ENCODE measurements around the gene CNGB1.
"Not testable (repeated sequence)": the region's sequence is repeated elsewhere in the genome, so short reads cannot be mapped to it uniquely, and the experiment has no call there.

The CNGB1 gene

DNA sequence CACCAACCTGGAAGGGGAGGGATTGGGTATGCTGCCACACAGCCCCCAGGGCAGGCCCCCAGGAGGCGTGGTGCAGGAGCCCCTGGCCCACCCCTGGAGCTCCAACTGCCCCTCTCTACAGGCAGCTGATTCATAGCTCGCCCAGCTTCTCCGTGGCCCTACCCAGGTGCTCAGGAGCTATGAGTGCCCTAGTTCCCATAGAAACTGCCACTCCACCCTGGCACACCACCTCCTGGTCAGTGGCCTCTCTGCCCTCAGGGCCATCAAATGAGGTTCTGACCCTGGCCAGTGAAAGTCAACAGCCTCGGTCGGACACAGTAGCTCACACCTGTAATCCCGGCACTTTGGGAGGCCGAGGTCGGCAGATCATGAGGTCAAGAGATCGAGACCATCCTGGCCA lies 18.0 kb downstream of the CNGB1 start:
- DNase-seq (ENCODE audit: low read depth) = no peak

DNA sequence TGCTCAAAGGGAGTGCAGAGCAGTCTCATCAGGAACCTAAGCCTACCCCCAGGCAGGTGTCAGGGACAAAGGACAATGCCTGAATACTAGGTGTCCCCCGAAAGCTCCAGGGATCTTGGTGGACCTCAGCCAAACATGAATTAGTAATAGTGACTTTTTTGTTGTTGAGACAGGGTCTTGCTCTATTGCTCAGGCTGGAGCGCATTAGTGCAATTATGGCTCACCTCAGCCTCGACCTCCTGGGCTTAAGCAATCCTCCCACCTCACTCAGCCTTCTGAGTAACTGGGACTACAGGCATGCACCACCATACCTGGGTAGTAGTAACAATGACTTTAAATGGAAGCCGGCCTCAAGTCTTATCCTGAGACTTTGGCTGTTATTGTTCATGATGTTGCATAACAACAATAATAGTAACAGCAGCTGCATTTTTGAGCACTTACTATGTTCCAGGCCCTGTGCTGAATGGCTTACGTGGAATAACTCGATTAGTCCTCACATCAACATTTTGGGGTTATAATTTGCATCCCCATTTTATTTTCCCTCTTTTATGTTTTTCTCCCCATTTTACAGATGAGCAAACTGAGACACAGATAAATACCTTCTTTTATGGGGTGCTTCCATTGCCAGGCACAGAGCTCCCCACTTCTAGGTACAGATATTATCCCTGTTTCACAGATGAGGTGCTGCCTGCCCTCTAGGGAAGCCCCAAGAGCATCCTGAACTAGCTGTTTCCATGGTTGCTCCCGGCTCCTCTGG lies 19.5 kb downstream of the CNGB1 start:
- no peak for DNase-seq (ENCODE audit: low read depth)

DNA sequence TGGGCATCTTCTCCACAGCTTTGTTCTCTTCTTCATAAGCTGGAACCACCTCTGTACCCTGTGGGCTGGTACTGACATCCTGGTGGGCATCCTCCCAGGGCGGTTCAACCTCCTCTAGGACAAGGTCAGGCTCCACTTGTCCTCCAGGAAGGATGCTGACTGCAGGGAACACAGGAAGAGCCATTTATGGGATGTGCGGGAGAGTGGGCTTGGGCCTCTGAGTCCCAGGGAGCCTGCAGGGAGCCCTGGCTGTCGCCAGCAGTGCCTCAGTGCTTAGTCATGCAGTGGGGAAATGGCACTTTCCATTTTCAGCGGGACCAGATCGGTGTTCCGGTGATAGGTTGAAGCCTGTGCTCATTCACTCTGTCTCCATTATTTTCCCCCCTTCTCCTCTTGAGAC lies 20.5 kb downstream of the CNGB1 start:
- no peak for DNase-seq (ENCODE audit: low read depth)

DNA sequence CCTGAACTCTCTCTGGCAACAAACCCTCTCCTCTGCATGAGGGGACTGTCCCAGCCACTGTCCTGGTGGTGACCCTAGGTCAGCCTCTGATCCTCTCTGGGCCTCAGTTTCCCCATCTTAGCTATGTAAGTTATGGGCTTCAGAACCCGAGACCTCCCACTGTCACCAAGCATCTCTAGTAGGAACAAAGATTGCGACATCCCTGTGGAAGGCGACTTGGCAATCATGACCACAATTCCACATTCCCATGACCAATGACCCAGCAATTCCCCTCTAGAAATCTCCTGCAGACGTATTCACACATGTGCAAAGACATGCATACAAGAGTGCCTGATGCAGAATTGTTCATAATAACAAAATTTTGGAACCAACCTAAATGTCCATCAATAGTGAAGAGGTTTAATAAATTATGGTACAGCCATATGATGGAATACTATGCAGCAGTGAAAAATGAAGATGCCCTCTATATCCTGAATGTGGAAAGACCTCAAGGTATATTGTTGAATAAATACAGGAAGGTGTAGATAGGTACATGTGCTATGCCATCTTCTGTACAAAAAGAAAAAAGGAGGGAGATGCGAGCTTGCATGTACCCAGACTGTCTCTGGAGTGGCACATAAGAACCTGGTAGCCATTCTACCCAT lies 21.2 kb downstream of the CNGB1 start:
- DNase-seq (ENCODE audit: low read depth) = no peak

DNA sequence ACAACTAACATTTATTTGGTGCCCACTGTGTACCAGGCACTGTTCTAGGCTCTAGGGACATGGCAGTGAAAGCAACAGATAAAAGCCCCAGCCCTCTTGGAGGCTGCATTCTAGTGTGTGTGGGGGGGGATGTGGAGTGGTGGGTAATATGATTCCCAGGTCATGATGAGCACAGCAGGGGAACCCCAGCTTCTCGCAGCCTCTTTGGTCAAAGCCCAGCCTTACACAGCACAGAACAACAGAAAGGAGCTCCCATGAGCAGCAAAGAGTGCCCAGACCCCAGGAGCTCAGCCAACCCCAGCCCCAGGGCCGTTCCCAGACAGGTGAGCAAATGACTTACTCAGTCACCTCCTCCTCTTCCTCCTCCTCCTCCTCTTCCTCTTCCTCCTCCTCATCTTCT lies 21.9 kb downstream of the CNGB1 start:
- DNase-seq (ENCODE audit: low read depth) = no peak

DNA sequence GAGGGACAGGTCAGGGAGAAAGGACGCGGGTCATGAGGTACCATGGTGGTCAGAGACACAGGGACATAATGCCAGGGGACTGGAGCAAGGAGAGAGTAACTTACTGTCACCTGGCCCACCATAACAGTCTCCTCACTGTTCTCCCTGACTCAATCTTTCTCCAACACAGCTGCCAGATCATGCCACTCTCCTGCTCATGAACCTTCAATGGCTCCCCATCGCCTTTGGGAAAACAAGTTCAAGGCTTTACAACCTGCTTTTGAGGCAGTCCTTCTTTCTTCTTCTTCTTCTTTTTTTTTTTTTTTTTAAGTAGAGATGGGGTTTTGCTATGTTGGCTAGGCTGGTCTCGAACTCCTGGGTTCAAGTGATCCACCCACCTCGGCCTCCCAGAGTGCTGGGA lies 22.9 kb downstream of the CNGB1 start:
- no peak for DNase-seq (ENCODE audit: low read depth)

DNA sequence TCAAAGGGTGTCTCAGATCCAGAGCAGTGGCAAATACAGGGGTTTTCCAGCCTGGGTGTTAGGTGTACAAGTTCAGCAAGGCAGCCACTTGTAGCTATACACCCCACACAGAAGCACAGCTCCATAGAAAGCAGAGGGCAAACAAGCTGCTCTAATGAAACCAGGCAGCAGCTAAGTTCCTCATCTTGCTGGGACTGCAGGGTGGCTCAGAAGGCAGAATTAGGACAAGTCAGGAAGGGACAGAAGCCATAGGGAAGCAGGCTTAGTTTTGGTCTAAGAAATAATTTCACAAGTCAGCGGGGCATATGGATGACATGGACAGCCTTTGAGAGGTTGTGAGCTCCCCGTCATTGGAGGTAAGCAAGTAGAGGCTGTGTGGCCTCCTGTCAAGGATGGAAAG lies 23.7 kb downstream of the CNGB1 start:
- DNase-seq (ENCODE audit: low read depth) = no peak

DNA sequence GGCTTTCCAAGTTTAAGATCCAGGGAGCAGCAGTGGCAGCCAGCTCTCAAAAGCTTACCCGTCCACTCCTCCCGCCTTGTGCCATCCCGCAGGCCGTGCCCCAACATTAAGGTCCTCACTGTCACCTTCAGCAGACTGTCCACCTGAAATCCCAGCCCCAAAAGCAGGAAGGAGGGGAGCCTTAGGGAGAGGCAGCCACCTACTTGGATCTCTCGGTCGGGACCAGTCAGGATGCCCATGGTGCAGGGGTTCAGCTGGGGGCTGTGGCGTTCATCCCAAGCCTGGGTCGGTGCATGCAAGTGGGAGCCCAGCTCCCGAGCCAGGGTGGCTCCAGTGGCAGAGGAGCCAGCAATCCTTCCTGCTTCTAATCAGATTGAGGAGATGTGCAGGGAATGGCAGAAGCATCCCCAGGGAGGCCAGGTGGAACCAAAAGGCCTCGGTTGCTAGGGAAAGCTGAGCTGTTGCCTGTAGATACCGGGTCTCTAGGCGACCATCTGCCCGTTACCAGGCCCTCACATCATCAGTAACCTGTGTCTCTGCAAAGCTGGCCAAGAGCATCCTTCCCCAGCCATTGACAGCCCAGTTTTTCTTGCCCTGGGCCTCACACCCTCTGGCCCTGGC lies 24.6 kb downstream of the CNGB1 start:
- DNase-seq (ENCODE audit: low read depth) = no peak

DNA sequence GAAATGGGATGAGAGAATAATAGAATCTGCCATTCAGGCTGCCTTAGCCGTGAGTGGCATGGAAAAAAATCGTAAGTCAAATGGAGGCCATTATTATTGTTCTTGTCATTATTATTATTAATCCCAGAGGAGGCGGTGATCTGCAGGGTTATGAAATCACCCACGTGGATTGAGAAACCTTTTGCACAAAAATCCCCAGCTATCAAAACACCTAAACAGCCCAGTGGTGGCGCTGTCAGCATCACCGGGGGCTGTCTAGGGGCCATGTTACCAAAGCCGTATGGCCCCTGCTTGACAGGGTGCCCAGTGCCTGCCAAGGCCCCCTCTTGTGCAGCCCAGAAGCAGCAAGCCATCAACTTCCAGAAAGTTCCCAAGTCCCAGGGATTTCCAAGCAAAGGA lies 25.2 kb downstream of the CNGB1 start:
- DNase-seq (ENCODE audit: low read depth) = no peak

DNA sequence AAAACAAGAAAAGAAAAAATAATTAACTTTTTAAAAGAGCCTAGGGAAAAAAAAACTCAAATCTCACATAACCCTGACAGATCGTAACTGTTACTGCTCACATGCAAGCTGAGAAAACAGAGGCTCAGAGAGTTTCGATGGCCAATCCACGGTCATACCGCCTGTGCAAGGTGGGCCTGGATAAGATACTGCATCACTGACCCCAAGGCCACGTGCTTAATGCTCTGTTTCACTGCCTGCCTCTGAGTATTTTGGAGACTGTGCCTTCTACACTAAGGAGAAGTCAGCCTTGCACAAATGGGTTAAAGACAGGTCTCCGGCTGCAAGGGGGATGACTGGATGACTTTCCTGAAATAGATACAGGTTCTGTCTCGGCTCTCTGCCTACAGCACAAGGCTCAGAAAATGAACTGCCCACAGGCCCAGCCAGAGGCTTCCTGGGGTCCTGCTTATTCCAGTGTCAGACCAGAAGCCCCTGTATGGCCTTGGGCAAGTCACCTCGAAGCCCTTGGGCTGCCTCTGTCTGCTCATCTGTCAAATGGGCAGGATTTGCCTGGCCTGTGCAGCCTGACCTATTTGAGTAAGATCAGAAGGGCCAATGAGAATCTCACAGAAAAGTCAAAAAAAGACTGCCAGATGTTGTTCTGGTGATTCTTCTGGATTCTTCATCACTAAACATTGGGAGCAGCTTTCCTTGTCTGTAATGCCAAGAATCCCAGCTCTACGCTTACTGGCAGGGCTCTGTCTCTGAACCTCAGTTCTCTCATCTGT lies 25.8 kb downstream of the CNGB1 start:
- DNase-seq (ENCODE audit: low read depth) = no peak

DNA sequence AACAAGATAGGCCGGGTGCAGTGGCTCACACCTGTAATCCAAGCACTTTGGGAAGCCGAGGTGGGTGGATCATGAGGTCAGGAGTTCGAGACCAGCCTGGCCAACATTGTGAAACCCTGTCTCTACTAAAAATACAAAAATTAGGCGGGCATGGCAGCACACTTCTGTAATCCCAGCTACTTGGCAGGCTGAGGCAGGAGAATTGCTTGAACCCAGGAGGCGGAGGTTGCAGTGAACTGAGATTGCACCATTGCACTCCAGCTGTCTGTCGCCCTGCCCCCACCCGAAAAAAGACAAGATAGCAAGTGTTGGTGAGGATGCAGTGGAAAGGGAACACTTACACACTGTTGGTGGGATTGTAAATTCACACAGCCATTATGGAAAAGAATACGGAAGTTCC lies 27.5 kb downstream of the CNGB1 start:
- DNase-seq (ENCODE audit: low read depth) = not testable (repeated sequence)

DNA sequence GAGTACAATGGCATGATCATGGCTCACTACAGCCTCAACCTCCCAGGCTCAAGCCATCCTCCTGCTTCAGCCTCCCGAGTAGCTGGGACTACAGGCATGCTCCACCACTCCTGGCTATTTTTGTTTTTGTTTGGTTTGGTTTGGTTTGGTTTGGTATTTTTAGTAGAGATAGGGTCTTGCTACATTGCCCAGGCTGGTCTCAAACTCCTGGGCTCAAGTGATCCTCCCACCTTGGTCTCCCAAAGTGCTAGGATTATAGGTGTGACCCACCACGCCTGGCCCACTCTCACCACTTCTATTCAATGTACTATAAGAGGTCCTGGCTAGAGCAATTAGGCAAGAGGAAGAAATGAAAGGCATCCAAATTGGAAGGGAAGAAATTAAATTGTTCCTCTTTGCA lies 29.0 kb downstream of the CNGB1 start:
- not testable (repeated sequence) for DNase-seq (ENCODE audit: low read depth)

DNA sequence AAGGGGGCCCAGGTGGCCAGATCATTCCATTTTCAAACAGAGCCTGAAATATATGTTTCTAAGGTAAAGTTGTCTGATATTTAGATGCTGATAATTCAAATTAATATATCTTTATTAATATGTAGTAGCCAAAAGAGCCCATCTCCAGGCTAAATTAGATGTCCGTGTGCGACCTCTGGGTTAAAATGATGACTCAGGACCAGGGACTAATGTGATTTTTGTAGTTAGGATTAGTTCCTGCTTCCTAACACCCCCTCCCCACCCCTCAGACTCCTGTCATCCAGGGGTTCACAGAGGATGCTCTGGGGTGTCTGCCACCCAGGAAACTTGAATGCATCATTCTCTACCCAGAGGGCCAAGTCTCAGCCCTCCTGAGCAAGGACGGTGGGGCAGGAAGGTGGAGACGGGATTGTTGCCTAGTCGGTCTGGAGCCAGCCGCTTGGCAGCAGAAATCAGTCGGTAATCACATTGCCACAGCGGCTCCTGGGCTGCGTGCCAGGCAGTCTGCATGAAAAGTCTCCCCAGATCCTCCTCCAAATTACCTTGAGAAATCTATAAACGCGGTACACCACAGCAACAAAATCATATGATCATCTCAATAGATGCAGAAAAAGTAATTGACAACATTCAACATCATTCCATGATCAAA lies 29.8 kb downstream of the CNGB1 start:
- no peak for DNase-seq (ENCODE audit: low read depth)

DNA sequence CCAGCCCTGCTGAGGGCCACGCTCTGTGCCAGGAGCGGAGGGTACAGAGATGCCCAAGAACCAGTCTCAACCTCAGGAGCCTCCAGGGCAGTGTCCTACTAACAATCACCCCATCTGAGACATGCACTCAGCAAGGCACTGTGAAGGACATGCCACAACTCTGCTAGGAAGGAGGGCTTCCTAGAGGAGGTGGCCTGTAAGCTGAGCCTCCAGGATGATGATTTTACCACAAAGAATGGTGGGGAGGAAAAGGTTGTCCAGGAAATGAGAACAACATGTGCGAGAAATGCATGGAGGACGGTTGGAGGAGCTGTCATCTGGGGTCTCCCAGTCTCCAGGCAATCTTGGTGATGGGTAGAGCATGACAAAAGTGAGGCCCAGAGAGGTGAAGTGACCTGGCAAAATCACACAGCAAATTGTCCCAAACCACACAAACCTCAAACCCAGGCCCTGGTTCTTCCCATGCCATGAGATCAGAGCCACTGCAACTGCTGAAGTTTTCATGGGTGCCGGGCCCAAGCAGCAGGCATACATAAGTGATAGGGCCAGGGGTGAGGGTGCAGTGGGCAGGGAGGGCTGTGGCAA lies 30.5 kb downstream of the CNGB1 start:
- no peak for DNase-seq (ENCODE audit: low read depth)

DNA sequence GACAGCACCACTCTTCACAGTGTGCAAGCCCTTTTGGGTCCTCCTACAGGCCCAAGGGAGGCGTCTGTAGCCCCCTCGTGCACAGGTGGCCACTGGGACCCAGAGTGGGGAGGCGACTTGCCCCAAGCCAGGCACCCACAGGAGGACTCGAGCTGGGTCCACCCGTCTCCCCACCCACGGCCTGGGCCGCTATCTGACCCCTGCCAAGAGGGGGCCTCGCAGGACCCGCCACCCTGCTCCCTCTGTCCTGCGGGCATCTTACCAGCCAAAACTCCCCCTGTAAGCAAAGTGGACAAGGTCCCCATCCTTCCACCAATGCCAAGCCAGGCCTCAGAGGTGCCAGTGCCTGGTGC lies 31.1 kb downstream of the CNGB1 start:
- DNase-seq (ENCODE audit: low read depth) = no peak

DNA sequence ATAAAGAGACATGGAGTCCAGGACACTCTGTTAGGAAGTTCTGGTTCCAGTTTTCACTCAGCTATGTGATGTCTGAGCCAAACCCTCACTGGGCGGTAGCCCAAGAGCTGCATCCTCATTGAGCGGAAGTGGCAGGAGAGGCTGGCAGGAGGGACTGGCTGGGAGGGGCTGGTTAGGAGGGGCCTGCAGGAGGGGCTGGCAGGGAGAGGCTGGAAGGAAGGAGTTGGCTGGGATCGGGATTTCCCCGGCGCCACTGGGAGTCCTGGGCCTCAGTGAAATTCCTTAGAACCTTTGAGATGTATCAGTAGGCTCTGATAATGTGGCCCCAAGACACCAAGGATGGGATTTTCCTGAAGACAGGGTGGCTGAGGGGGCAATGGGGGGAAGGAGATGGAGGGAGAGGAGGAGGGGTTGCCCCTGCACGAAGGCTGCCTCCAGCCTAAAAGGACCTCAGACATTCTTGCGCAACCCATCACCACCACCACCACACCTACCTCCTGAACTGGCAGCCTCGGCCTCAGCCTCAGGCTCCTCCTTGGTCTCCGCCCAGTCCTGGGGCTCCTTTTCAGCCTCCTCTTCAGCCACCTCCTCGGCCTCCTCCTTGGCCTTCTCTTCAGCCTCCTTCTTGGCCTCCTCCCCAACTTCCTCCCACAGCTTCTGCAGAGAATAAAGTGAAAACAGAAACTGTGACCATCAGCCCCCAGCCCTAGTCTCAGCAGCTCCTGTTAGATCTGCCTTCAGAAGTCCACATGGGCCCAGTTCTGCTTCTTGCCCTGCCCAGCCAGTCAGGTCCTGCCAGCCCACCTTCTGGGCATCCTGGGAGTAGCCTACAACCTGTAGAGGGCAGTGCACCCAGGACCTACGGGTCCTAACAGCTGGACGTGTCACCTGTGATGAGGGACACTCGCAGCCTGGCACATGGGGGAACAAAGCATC lies 31.7 kb downstream of the CNGB1 start:
- no peak for DNase-seq (ENCODE audit: low read depth)

DNA sequence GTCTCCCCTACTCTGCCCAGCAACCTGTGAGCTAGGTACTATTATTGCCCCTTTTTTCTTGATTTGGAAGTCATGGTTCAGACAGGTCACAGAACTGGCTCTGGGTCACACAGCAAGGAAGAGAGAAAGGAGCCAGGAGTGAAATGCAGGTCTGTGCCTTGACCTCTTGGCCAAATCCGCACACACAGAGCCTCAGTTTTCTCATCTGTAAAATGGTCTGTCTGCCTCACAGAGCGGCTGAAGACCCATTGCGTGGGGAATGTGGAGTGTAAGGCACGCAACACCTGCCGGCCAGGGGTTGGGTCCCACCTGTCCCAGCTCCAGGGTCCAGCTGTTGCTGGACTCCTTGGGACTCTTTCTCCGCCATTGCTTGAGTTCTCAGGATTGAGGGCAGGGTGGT lies 32.4 kb downstream of the CNGB1 start:
- no peak for DNase-seq (ENCODE audit: low read depth)

DNA sequence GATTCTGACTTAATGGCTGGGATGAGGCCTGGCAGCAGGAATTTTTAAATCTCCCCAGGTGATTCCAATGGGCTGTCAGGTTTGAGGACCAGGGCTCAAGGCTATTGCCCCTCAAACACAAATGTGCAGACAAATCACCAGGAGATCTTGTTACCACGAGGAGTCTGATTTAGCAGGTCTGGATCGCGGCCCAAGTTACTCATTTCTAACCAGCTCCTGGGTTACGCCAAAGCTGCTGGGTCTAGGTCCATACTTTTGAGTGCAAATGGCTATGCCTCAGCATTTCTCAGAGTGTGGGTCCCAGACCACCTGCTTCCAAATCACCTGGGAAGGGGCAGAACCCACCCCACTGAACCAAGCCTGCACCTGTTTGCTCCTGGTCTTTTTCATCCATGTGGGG lies 33.1 kb downstream of the CNGB1 start:
- DNase-seq (ENCODE audit: low read depth) = no peak

DNA sequence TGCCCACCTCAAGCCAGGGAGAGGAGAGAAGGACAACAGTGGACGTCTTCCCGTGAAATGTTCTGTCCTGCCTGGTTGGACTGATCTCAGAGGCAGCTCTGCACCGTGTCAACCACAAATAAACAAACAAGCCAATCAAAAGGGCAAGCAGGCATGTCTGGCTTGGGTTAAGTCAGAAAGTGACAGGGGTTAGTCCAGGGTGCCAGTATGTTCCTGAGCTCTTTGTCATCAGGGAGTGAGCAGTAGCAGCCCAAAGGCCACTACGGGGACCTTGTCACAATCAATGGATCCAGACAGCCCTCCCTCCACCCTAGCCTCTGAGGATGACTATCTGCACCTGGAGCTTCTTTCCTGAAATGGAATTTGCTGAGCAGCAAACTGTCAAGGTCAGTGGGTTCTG lies 35.0 kb downstream of the CNGB1 start:
- DNase-seq (ENCODE audit: low read depth) = no peak

DNA sequence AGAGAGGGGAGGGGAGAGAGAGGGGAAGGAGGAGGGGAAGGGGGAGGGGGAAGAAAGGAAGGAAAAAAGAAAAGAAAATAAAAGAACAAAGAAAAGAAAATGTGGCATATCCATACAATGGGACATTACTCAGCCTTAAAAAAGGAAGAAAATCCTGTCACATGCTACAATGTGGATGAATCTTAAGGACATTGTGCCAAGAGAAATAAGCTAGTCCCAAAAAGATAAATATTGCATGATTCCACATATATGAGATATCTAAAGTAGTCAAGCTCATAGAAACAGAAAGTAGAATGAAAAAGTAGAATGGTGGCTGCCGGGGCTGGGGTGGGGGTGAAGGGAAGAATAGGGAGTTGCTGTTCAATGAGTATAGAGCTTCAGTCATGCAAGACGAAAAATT lies 40.4 kb downstream of the CNGB1 start:
- DNase-seq (ENCODE audit: low read depth) = no peak

DNA sequence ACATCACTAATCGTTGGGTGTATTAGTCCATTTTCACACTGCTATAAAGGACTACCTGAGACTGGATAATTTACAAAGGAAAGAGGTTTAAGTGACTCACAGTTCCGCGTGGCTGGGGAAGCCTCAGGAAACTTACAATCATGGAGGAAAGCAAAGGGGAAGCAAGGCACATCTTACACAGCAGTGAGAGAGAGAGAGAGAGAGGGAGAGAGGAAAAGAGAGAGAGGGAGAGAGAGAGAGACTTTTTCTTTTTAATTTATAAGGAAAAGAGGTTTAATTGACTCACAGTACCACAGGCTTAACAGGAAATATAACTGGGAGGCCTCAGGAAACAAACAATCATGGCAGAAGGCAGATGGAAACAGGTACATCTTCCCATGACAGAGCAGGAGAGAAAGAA lies 41.7 kb downstream of the CNGB1 start:
- DNase-seq (ENCODE audit: low read depth) = no peak
